GM18519 (cell line): ENCODE data around the gene SPTBN1.

ENCODE experiments used
- ATAC-seq: cut with Tn5 transposase; IDR thresholded peaks from one replicate; pipeline ENCODE4 v1.9.1; 2021; ENCODE audit warnings: mild to moderate bottlenecking, moderate library complexity; ENCODE audit not compliant: unreplicated experiment, low FRiP score

Gene SPTBN1

GRCh38 chr2:54582987-54583386, 126.9 kb downstream of the SPTBN1 start:
- no peak for ATAC-seq

- ATAC-seq, result no peak
These were observed 128.5 kb downstream of the SPTBN1 start for GRCh38 chr2:54584598-54584997.

DNA sequence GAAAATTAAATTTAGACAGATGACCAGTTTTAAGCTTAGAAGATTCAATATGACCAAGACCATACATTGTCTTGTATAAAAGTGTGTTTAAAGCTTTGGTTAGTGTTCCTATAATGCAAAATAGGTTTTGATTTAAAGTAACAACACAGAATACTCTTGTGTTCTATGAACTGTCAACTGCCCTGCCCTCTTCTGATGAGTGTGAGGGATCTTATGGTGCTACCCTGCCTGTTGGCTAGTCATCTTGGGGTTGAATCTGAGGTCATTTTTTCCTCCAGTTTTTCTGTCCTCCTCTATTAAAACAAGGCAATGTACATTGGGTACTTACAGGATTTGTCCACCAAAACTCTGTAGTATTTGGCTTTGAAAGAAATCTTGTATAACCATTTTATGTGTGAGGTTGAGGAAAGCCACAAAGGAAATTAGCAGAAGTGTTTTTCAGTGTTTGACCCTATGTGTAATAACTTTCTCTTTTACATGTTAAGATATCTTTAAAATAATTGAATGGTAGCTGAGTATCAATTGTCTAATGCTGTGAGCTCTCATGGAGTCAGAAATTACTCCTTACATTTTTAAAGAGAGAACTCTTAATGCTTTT, 129.1 kb downstream of the SPTBN1 start:
- ATAC-seq, result no peak

DNA sequence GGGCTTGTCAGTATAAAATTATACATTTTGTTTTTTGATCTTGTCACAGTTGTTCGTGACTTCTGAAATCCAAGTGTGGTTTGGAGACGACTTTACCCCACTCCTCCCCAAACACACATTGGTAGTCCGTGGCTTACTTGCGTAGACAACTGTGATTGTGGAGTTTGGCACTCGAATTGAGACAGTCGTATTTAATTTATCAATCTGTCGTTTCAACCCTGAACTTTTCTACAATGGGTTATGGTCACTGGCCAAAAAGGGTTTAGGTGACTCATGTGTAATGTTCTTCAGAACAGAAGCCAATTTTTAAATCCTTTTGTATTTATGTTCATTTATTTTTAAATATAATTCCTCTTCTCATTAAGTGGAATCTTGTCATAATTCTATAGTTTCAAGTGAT, 129.9 kb downstream of the SPTBN1 start:
- no peak for ATAC-seq

DNA sequence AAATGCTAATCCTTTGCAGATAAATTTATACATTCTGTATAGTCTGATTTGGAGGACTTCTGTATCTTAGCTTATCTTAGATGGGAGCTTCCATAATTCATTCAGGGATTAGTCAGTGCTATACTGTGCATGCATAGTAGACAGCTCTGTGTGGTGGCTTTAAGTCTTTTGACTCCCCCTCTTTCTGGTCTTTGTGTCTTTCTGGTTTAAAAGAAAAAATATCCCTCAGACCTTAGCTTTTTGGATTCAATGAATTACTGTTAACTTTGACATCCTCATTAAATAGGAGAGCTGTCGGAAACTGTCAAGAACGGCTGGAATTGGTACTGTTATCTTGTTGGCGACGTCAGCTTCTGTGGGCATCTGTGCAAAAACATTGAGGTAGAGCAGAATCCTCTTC, 130.4 kb downstream of the SPTBN1 start:
- ATAC-seq, result no peak

DNA sequence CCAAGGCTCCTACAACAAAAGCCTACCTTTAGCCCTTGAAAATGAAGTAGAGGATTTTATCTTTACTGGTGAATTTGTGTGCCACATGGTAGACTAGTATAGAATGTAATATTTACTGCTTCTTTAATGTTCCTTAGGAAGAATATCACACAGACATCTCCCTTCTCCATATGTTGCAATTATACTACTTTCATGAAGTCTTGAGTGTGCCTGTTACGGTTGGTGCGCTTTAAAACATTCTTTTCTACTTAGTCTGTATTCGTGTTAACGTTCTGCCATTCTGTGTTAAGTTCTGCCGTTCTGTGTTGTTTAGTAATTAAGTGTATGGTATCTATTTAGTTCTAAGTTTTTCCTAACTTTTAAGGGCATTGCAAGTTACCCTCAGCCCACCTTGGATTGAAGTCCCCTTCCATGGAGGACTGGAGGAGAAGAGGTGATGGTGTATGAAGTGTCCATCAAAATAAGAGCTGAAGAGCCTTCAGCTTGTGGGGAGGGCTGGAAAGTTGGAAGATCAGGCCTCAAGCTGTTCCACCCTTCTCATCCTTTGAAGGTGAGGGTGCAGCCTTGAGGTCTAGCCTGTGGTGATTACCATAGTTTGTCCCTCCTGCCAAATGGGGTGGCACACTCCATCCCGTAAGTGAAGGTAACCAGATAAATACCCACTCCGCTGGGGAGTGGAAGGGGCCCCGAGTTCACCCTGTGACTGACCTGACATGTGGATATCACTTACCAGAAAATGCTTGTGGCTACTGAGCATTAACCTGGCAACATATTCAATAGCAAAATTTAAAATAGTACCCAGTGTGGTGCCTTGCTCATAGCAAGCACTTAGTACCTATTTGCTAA, 131.3 kb downstream of the SPTBN1 start:
- no peak for ATAC-seq

DNA sequence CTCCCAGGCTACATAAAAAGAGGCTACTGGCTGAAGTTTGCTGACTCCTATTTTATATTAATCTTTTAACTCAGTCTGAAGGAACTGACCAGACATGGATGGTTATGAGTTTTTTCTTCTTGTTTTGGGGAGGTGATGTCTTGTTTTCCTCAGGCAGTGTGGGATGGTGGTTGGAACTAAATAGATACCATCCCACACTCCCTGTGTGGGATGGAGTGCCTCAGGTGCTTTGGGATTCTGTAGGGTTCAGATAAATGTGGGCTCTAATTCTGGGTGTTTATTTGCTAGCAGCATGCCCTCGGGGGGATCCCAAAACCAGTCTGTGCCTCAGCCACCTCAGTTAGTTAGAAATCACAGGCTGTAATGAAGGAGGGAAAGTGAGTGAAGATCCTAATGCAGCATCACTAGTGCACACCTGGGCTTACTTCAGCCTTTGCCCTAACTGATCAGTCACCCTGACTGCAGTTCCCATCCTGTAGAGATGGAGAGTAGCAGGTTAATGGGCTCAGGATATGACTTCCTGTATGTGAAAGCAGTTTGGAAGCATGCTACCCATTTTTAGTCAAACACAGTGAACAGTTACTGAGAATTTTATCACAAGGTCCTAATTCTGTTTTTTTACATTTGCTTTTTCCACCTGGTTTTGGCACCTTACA, 132.2 kb downstream of the SPTBN1 start:
- no peak for ATAC-seq

DNA sequence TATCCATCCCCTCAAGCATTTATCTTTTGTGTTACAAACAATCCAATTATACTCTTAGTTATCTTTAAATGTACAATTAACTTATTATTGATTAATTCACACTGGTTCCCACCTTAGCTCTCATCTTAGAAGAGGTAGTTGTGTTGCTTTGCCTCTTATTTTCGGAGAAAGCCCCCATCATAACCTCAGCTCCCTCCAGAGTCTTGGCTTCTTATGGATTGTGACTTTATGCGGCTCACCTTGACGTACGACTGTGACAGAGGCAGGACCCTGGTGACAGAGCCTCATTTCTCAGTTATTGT, 132.9 kb downstream of the SPTBN1 start:
- no peak for ATAC-seq

- no peak for ATAC-seq
These were observed 133.5 kb downstream of the SPTBN1 start for GRCh38 chr2:54589340-54590215.

DNA sequence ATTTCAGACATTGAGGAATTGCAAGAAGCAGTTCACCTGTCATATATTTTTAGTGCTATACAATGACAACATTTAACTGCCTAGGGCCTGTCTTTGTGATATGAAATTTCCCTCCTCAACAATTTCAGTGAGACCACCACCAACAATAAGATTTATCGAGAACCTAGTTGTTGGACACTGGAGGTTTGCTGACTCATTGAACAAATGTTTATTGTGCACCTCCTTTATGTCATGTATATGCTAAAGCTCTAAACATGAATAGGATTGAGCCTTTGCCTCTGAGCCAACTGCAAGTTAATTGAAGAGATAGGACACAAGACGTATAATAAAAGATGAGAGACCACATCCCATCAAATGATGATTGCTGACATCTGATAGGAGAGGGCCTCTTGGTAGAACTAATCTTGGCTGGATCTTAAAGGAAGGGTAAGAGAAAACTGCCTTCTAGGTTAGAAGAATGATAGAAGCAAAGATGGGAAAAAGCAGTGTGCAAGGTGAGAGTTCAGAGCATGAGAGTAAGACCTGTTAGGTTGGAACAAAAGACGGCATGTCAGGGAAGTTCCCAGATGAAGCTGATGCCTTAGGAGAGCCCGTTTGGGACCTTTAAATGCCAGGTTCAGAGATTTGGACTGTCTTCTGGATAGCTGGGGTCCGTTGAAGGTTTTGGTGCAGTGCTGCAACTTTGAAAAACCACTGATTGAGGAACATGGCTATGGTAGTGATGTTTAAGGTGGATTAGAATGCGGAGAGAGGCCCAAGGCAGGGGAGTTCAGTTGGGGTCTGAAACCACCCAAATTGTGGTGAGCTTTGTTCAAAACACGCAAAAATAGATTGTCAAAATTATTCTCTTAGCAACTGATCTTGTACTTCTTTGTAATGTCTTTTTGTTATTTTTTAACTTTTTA, 134.3 kb downstream of the SPTBN1 start:
- no peak for ATAC-seq

- ATAC-seq, result no peak
These were observed 135.4 kb downstream of the SPTBN1 start for GRCh38 chr2:54591551-54591950.

GRCh38 chr2:54593249-54593648, 137.1 kb downstream of the SPTBN1 start:
- ATAC-seq, result no peak

GRCh38 chr2:54594048-54594447, 137.9 kb downstream of the SPTBN1 start:
- ATAC-seq, result no peak

DNA sequence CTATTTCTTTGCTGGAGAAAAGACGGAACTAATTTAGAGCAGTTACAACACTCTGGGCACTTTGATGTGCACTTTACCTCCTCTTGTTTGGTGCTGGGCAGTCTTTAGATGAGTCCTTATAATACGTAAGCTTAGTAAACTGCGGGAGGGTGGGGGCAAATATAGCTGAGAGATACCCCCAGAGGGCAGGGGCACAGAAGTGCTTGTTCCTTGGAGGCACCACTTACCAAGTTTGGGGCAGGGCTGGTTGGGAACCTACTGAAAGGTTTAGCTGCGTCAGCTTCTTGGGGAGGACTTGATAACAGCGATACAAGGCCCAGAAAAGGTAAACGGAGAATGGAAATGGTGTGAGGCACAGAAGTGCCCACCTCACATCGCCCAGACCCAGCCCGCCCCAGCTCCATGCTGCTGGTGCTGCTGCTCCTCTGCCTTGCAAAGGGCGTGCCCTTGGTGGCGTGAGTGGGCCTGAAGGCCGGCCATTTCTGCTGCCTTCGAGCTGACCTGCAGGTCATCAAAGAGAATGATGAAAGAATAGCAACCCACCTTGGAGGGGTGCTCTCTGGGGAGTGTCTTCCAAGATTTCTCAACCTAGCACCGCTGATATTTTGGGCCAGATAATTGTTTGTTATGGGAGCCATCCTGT, 139.2 kb downstream of the SPTBN1 start:
- no peak for ATAC-seq

DNA sequence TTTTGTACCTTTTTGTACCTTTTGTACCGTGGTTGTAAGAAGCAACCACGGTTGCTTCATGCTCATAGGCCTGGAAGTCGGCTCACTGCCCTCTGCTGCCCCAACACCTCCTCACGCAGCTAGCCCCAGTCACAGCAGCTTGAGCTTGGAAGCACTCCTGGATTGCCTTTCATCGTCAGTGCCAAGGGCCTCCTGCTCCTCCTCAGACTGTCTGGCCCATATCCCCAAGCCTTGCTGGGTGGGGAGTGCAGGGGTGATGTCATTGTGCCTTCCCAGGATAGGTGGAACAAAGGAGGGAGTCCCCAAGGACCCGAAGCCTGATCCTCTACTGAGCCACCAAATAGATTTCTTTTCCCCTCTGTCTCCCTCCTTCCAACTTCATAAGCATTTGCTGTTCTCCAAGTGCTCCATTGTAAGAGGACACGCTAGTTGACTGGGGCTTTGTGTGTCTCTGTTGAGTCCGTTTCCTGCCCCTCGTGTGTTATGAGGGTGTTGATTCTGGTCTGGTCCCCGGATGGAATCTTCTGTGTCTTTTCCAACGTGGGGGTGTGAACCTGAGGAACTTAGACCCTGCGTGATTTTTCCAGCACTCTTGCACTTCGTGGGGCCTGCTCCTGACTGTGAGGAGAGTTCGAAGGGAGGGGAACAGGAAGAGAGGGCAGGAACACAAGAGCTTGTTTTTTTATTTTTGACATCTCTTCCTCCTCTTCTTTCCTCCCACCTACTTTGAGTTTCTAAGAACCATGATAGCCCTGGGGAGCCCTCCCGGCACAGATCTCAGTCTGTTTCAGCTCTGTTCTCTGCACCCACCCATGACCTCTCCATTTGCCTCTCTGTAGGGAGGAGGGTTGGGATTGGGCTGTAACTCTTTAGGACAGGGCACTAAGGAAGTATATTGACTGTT, 140.1 kb downstream of the SPTBN1 start:
- ATAC-seq, result no peak

- ATAC-seq, result no peak
These were observed 141.2 kb downstream of the SPTBN1 start for GRCh38 chr2:54597153-54597848.

- ATAC-seq, result no peak
These were observed 142.5 kb downstream of the SPTBN1 start for GRCh38 chr2:54598347-54599325.
